HepG2 (cell line): ENCODE data around the gene EIF4E. TPM values are rescaled to one million over a fixed set of nuclear protein-coding genes. Genes with fewer than 3 reads are reported as not detected.

Source experiments
- ATAC-seq: fragments of 200-7000 bp; cut with Tn5 transposase; 3 replicates; pipeline ENCODE4 v1.9.1; 2020; ENCODE audit warnings: mild to moderate bottlenecking, moderate library complexity
- BruUV-seq: library from RNA; stranded (reverse); fragments of 400-500 nt; replicated peaks from 2 replicates; lab custom pipeline; 2021; lab: Mats Ljungman, UMichigan
- CTCF ChIA-PET: fragments of 300-600 bp; formaldehyde crosslinking; extraction: SDS; loops from one replicate; lab custom pipeline; 2021; ENCODE audit warnings: low total read pairs, inconsistent platforms, low intra/inter-chr PET ratio; lab: Yijun Ruan, JAX
- POLR2A ChIA-PET: fragments of 350-600 bp; sonication (Branson Sonifier 250); formaldehyde crosslinking; loops from one replicate; lab custom pipeline; 2020; ENCODE audit warnings: antibody characterized with exemption, inconsistent platforms; lab: Yijun Ruan, JAX
- DNase-seq: peaks from one replicate; pipeline ENCODE4 v3.0.0-alpha.2; 2015; ENCODE audit warnings: low spot score
- FAIRE-seq: peaks from 3 replicates; lab custom pipeline; 2011; peaks lifted over from hg19 to GRCh38; lab: Jason Lieb, UNC
- H2AFZ ChIP-seq: one replicate; pipeline ENCODE4 v1.6.1; 2011; ENCODE audit warnings: low read length, inconsistent platforms
- H3K27ac ChIP-seq: fragments of 300-600 bp; 3 replicates; pipeline ENCODE4 v1.8.0; 2011; ENCODE audit warnings: mixed run types, mild to moderate bottlenecking, mixed read lengths, low read length, inconsistent platforms; ENCODE audit not compliant: insufficient read depth; ENCODE audit errors: extremely low read length
- H3K27me3 ChIP-seq, 2 experiments: fragments of 200-600 bp in 1 of 2; 2 replicates in 1 of 2; 3 replicates in 1 of 2; pipeline versions ENCODE4 v1.6.0 to v1.8.0; 2011; ENCODE audit warnings: low read length in 2 of 2, mild to moderate bottlenecking in 2 of 2, moderate library complexity in 2 of 2, inconsistent platforms in 1 of 2; ENCODE audit not compliant: insufficient read depth in 2 of 2, control insufficient read depth in 1 of 2
- H3K36me3 ChIP-seq, 2 experiments: fragments of 200-600 bp in 1 of 2; replicated peaks in 1 of 2; 2 replicates in 1 of 2; 3 replicates in 1 of 2; pipeline versions ENCODE4 v1.5.1 to v1.8.0; 2011; ENCODE audit warnings: low read length in 2 of 2, inconsistent platforms in 1 of 2; ENCODE audit not compliant: insufficient read depth in 2 of 2, control insufficient read depth in 1 of 2
- H3K4me1 ChIP-seq: 2 replicates; pipeline ENCODE4 v1.5.1; 2012; ENCODE audit warnings: low read length, inconsistent platforms; ENCODE audit not compliant: insufficient read depth
- H3K4me2 ChIP-seq: 2 replicates; pipeline ENCODE4 v1.6.0; 2011; ENCODE audit warnings: low read depth, low read length, inconsistent platforms
- H3K4me3 ChIP-seq, 3 experiments: fragments of 200-600 bp in 1 of 3; sonication (generic), shearing (Covaris generic) in 1 of 3; replicated peaks in 1 of 3; 2 replicates each; pipeline ENCODE4 v1.5.1; 2011 to 2016; ENCODE audit warnings: low read length in 3 of 3, inconsistent platforms in 2 of 3, low read depth in 2 of 3, mild to moderate bottlenecking in 2 of 3, control low read depth in 1 of 3, mixed read lengths in 1 of 3; ENCODE audit not compliant: insufficient read depth in 1 of 3
- H3K79me2 ChIP-seq: one replicate; pipeline ENCODE4 v1.6.1; 2011; ENCODE audit warnings: low read length, inconsistent platforms; ENCODE audit not compliant: insufficient read depth
- H3K9ac ChIP-seq: 2 replicates; pipeline ENCODE4 v1.6.0; 2011; ENCODE audit warnings: mild to moderate bottlenecking, low read depth, low read length, inconsistent platforms; ENCODE audit not compliant: insufficient read depth
- H3K9me3 ChIP-seq: 2 replicates; pipeline ENCODE4 v1.5.1; 2012; ENCODE audit warnings: mild to moderate bottlenecking, low read length
- H4K20me1 ChIP-seq: 2 replicates; pipeline ENCODE4 v1.6.0; 2011; ENCODE audit warnings: inconsistent platforms, mild to moderate bottlenecking, low read length, moderate library complexity; ENCODE audit not compliant: insufficient read depth
- ATF5 ChIP-seq: sonication (generic); formaldehyde crosslinking; IDR thresholded peaks from 2 replicates; pipeline ENCODE4 v1.4.0; 2020; ENCODE audit warnings: mild to moderate bottlenecking, low read depth, missing genetic modification reagents
- BRD4 ChIP-seq: sonication (generic); formaldehyde crosslinking; IDR thresholded peaks from 2 replicates; pipeline ENCODE4 v1.4.0; 2020; ENCODE audit warnings: missing genetic modification reagents
- CBX5 ChIP-seq: sonication (generic); formaldehyde crosslinking; IDR thresholded peaks from 2 replicates; pipeline ENCODE4 v1.4.0; 2020; ENCODE audit warnings: missing genetic modification reagents, borderline replicate concordance
- FOXK2 ChIP-seq: fragments of 450-650 bp; IDR thresholded peaks from 2 replicates; pipeline ENCODE4 v1.6.1; 2016
- JUN ChIP-seq: sonication (generic); formaldehyde crosslinking; IDR thresholded peaks from 2 replicates; pipeline ENCODE4 v1.4.0; 2020; ENCODE audit warnings: mild to moderate bottlenecking, missing genetic modification reagents
- NCOA2 ChIP-seq: sonication (generic); formaldehyde crosslinking; IDR thresholded peaks from 2 replicates; pipeline ENCODE4 v1.8.0; 2022; ENCODE audit warnings: inconsistent platforms
- SKIL ChIP-seq: sonication (generic); formaldehyde crosslinking; IDR thresholded peaks from 2 replicates; pipeline ENCODE4 v1.8.0; 2022; ENCODE audit warnings: missing genetic modification reagents, mild to moderate bottlenecking, moderate library complexity, borderline replicate concordance
- ZNF432 ChIP-seq: sonication (generic); formaldehyde crosslinking; IDR thresholded peaks from 2 replicates; pipeline ENCODE4 v1.5.0; 2020; ENCODE audit warnings: missing genetic modification reagents, mild to moderate bottlenecking, borderline replicate concordance
- ZNF460 ChIP-seq: sonication (generic); formaldehyde crosslinking; IDR thresholded peaks from 2 replicates; pipeline ENCODE4 v1.5.1; 2020; ENCODE audit warnings: missing genetic modification reagents, mild to moderate bottlenecking, borderline replicate concordance
- ZNF839 ChIP-seq: sonication (generic); formaldehyde crosslinking; IDR thresholded peaks from 2 replicates; pipeline ENCODE4 v1.4.0; 2020; ENCODE audit warnings: missing genetic modification reagents, mild to moderate bottlenecking, borderline replicate concordance
- WGBS: methylation state at CpG from one replicate; pipeline ENCODE4 v1.1.6; 2017; ENCODE audit warnings: low lambda C conversion rate; 5-methylcytosine and 5-hydroxymethylcytosine counted together
- in situ Hi-C: cut with HindIII; loops from 2 replicates; pipeline ENCODE4 v1.10.0; 2017; ENCODE audit warnings: low pct_unique_long_range_greater_than_20kb; ENCODE audit not compliant: extremely low pct_ligation_motif_present
- intact Hi-C: fragments of 100-400 bp; cut with micrococcal nuclease; formaldehyde crosslinking; loops from one replicate; pipeline ENCODE4 v1.10.0; 2022; ENCODE audit not compliant: unreplicated experiment
- polyA plus RNA-seq, 8 experiments: library from polyadenylated mRNA; depleted of rRNA in 3 of 8; stranded (reverse) in 7 of 8; unstranded in 1 of 8; fragments of >200 nt; fragmentation: Illumina TruSeq in 4 of 8; extraction: Trizol in 4 of 8; gene quantifications; 2 replicates each; pipeline versions ENCODE4 v1.2.1 to v1.2.3, GENCODE V29; 2011 to 2016; ENCODE audit warnings: low read depth in 4 of 8, missing spikeins in 1 of 8, mixed read lengths in 1 of 8; ENCODE audit not compliant: insufficient read depth in 1 of 8
- total RNA-seq, 5 experiments: library from RNA; depleted of rRNA; stranded (reverse); fragments of >200 nt; fragmentation: Illumina TruSeq; extraction: Trizol; gene quantifications; 2 replicates each; pipeline ENCODE4 v1.2.3, GENCODE V29; 2016; ENCODE audit warnings: low read depth in 1 of 5
- TF ChIP-seq, protein P1 (sequence below): sonication (generic); formaldehyde crosslinking; IDR thresholded peaks from 2 replicates; pipeline ENCODE4 v1.8.1; 2023; ENCODE audit warnings: mild to moderate bottlenecking, moderate library complexity, missing genetic modification reagents
- TF ChIP-seq, protein P2 (sequence below): sonication (generic); formaldehyde crosslinking; IDR thresholded peaks from 2 replicates; pipeline ENCODE4 v1.9.0; 2021; ENCODE audit warnings: missing genetic modification reagents, mild to moderate bottlenecking, borderline replicate concordance
- TF ChIP-seq, protein P3 (sequence below): sonication (generic); formaldehyde crosslinking; IDR thresholded peaks from 2 replicates; pipeline ENCODE4 v1.4.0; 2020; ENCODE audit warnings: missing genetic modification reagents, borderline replicate concordance

EIF4E gene
- total and polyA plus RNA-seq, 2 of the 13 experiments (the other 11 are each of a cell fraction or from before 2014, with no cell fraction given) = 50.8 to 194 TPM

GRCh38 chr4:98950925-98951324, 22.0 kb upstream of the EIF4E start:
- no peak for ATAC-seq
- intact Hi-C loops = no loop called here
- TF ChIP-seq, protein P1, sequence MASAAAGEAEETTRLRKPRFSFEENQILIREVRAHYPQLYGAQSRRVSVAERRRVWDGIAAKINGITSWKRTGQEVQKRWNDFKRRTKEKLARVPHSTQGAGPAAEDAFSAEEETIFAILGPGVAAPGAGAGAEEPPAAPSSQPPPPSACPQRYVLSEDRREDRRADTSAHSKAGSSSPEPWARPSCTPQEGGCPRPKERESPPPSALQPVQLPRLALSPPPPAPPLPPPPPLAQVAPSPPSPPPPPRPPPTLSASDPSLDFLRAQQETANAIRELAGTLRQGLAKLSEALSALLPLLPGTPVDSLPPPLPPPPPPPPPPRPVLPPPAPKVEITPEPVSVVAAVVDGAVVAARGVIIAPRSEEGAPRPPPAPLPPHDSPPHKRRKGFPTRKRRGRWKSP (CRISPR knock-in tag) = no peak
- no peak for TF ChIP-seq BRD4 (CRISPR knock-in tag)
- TF ChIP-seq JUN (CRISPR knock-in tag) = no peak
- TF ChIP-seq ZNF839 = no peak
- no peak for TF ChIP-seq ATF5 (CRISPR knock-in tag)
- TF ChIP-seq, protein P2, sequence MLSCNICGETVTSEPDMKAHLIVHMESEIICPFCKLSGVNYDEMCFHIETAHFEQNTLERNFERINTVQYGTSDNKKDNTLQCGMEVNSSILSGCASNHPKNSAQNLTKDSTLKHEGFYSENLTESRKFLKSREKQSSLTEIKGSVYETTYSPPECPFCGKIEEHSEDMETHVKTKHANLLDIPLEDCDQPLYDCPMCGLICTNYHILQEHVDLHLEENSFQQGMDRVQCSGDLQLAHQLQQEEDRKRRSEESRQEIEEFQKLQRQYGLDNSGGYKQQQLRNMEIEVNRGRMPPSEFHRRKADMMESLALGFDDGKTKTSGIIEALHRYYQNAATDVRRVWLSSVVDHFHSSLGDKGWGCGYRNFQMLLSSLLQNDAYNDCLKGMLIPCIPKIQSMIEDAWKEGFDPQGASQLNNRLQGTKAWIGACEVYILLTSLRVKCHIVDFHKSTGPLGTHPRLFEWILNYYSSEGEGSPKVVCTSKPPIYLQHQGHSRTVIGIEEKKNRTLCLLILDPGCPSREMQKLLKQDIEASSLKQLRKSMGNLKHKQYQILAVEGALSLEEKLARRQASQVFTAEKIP (CRISPR knock-in tag) = no peak
- TF ChIP-seq, protein P3, sequence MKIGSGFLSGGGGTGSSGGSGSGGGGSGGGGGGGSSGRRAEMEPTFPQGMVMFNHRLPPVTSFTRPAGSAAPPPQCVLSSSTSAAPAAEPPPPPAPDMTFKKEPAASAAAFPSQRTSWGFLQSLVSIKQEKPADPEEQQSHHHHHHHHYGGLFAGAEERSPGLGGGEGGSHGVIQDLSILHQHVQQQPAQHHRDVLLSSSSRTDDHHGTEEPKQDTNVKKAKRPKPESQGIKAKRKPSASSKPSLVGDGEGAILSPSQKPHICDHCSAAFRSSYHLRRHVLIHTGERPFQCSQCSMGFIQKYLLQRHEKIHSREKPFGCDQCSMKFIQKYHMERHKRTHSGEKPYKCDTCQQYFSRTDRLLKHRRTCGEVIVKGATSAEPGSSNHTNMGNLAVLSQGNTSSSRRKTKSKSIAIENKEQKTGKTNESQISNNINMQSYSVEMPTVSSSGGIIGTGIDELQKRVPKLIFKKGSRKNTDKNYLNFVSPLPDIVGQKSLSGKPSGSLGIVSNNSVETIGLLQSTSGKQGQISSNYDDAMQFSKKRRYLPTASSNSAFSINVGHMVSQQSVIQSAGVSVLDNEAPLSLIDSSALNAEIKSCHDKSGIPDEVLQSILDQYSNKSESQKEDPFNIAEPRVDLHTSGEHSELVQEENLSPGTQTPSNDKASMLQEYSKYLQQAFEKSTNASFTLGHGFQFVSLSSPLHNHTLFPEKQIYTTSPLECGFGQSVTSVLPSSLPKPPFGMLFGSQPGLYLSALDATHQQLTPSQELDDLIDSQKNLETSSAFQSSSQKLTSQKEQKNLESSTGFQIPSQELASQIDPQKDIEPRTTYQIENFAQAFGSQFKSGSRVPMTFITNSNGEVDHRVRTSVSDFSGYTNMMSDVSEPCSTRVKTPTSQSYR (CRISPR knock-in tag) = no peak
- no peak for TF ChIP-seq NCOA2 (CRISPR knock-in tag)
- TF ChIP-seq SKIL (CRISPR knock-in tag) = no peak
- TF ChIP-seq ZNF432 (CRISPR knock-in tag) = no peak
- TF ChIP-seq FOXK2 = no peak
- TF ChIP-seq CBX5 (CRISPR knock-in tag) = no peak
- TF ChIP-seq ZNF460 (CRISPR knock-in tag) = no peak

More at GRCh38 chr4:98950925-98951324, 22.0 kb upstream of the EIF4E start:
- Histone ChIP-seq H3K9me3 (no peaks in the 10 kb centered on the region), H3K4me2 (no peak overlapping the region), H3K27ac (no peak overlapping the region), H3K36me3 (no peaks in the 10 kb centered on the region), H4K20me1 (no peaks in the 10 kb centered on the region), H3K27me3 (no peaks in the 10 kb centered on the region; a peak in 1 of 5 replicates), H2AFZ (no peak overlapping the region), H3K4me3 (no peak overlapping the region), H3K4me1 (no peaks in the 10 kb centered on the region), H3K79me2 (no peaks in the 10 kb centered on the region), H3K9ac (no peak overlapping the region)
- ChIA-PET POLR2A (no interaction called here), CTCF (no interaction called here)
- no peak for FAIRE-seq
- in situ Hi-C loops = no loop called here
- WGBS = 88% methylated on average over 1 of the region's 1 CpG
- no peak for DNase-seq
- BruUV-seq = no TSS peak
